Keratinocyte (primary cell): ENCODE measurements around the gene IPPK.

Source experiments
- CTCF ChIP-seq, 3 experiments: IDR thresholded peaks in 1 of 3; conservative IDR thresholded peaks in 1 of 3; optimal IDR thresholded peaks in 1 of 3; 2 replicates in 2 of 3; 3 replicates in 1 of 3; pipeline versions ENCODE3 to v1.5.1; 2011; ENCODE audit warnings: low read length in 3 of 3, mild to moderate bottlenecking in 3 of 3, moderate library complexity in 2 of 3, control low read depth in 1 of 3, inconsistent platforms in 1 of 3; ENCODE audit not compliant: insufficient read depth in 2 of 3; ENCODE audit errors: extremely low read depth in 1 of 3
- EZH2 ChIP-seq: IDR thresholded peaks from one replicate; pipeline ENCODE4 v1.6.1; 2012; ENCODE audit warnings: inconsistent platforms, mild to moderate bottlenecking, low read length, moderate library complexity

- no peak for TF ChIP-seq CTCF (optimal IDR thresholded peaks at IDR 0.05 in 1 of 3, IDR thresholded peaks at IDR 0.05 in 1 of 3, conservative IDR thresholded peaks at IDR 0.05 in 1 of 3; ENCODE audit: extremely low read depth in 1 of 3, insufficient read depth in 2 of 3, low read length in 3 of 3)
- TF ChIP-seq EZH2 = no peak
Measured at GRCh38 chr9:92608241-92608908, 61.6 kb downstream of the IPPK start.
